Measurements from ENCODE around the gene NLRP14.

NLRP14 gene

DNA sequence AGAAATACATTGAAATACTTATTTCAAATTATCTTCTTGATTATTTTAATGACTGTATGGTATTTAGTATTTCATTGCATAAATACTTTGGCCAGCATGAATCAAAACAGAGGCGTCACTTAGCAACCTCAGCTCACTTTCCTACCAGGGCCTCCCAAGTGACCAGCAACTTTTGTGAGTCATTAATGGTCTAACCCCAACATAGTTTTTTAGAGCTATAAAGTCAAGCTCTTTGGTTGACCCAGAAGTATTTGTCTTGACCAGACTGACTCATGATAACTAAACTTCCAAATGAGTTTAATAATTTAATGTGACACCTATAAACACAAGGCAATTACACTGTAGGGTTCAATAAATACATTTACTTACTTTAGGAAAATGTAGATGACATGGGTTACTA lies 40.6 kb downstream of the NLRP14 start:
- no peak for DNase-seq

DNA sequence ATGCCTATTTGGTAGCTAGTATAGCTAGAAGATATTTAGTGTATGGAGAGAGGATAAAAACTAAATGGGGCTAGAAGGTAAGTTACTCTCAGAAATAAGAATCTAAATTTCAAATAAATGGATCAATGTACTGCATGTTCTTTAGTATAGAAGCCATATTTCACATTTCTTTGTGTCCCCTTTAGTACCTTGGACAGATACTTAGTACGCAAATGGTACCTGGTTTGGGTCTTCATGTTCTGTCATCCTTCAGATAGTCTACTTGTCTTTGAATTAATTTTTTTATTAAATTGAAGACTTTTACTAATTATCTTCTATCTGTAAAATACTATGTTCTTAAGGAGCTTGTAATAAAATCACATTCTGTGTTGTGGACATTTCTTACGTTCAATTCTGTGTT lies 42.3 kb downstream of the NLRP14 start:
- no peak for DNase-seq

DNA sequence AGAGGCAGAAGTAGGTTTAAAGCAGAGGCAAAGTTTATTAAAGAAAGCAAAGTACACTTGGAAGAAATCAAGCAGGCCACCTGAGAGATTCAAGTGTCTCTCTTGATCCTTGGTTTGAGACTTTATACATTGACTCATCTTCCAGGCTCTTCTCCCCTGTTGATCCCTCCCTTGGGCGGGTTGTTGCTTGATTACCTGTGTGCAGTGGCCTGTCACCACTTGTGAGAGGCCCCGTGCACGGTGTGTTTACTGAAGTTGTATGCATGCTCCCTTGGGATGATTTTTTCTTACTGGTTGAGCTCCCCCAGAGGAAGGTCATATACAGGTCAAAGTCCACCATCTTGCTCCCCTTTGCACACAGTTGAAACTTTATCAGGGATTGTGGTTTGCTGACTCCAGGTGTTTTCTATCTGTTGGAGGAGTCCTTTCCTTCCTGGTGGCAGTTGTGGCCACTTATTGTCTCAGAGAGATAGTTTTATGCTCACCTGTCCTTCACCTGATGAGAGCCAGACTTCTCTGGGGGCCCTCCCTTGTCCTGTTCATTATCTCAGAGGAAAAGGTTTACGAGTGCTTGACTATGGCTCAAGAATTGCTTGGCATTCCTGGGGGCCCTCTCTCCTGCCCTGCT lies 52.2 kb downstream of the NLRP14 start:
- DNase-seq = no peak

DNA sequence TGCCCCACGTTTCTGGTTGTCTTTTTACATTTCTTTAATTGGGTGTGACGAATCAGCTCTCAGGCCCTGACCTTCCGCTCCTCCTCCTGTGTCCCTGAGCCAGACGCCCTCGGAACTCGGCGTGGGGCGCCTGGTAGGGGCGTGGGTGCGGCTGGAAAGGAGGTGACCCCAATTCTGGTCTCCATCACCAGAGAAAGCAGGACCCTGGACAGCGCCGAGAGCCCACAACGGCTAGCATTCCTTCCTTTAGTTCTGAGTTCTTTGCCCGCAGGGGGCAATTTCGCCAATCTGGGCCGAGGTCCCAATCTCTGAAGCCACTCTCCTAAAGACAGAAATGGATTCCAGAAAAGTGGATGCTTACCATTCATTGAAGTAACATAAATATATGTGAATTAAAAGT lies 56.8 kb downstream of the NLRP14 start:
- DNase-seq = no peak

DNA sequence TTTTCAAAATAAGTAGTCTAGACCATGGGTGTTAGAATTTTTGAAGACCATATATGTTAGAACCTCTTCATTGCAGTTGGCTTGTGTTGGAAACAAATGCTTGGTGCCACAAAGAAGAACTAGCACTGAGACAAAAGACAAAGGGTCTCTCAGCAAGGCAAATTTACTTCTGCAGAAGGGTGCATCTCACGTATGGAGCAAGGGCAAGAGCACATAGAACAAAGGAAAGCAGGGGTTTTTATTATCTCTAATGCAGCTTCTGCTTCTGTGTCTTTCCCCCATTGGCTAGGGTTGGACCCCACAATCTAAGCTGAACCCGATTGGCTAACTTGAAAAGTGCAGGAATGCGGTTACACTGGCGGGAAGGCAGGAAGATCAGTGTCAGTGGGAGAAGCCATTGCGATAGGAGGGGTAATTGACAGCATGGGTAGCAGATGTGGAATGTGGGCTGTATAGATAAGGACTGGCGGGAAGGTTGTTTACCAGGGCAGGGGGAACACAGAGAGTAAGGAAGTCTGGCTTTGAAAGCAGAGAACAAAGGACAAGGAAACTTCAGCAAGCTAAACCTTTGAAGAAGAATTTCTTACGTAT lies 59.4 kb downstream of the NLRP14 start:
- no peak for DNase-seq

DNA sequence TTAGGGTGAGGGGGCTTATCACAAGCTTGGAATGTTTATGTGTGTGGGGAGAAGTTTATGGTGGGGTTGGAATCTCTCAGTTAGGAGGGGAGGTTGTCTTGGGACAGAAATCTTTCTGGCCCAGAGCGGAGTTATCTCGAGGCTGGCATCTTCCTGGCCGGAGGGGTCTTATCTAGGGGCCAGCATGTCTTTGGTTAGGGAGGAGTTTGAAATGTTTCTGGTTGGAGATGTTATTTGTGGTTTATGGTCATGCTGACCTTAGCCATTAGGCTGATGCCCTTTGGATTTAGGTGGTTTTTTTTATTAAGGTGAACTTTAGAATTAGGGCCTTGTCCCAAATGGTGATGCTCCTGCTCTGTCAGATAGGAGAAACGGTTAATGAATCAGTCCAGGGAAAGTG lies 60.6 kb downstream of the NLRP14 start:
- DNase-seq = no peak

DNA sequence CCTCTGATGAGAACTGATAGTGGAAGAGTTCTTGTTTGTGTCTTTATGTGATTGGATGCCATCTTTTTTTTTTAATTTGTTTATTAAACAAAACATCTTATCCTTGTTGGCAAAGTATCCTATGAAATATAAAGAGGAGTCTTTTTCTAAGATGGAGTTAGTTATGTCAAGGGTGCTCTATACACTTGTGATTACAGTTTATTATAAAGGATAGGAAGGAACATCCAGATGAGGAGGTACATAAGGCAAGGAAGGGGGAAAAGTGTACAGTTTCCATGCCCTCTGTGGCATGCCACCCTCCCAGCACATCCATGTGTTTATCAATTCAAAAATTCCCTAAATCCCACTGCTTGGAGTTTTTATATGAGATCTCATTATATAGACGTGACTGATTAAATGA lies 61.2 kb downstream of the NLRP14 start:
- DNase-seq = no peak

DNA sequence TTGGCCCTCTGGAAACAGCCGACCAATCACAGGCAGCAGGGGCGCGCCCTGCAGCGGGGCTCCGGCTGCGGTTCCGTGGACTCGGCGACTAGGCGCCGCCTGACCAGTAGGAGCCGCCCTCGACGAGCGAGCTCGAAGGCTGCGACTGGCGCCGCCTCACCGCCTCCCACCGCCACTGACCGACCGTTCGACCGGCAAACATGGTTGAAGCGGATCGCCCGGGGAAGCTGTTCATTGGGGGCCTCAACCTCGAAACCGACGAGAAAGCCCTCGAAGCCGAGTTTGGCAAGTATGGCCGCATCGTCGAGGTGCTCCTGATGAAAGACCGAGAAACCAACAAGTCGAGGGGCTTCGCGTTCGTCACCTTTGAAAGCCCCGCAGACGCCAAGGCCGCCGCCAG lies 68.6 kb downstream of the NLRP14 start, which contains the start of gene RBMXL2:
Gene RBMXL2 (plus strand): TSS at position 78 of the 400 bp plus-strand sequence. CDS start 123 bp downstream, at position 201.
- DNase-seq = no peak

DNA sequence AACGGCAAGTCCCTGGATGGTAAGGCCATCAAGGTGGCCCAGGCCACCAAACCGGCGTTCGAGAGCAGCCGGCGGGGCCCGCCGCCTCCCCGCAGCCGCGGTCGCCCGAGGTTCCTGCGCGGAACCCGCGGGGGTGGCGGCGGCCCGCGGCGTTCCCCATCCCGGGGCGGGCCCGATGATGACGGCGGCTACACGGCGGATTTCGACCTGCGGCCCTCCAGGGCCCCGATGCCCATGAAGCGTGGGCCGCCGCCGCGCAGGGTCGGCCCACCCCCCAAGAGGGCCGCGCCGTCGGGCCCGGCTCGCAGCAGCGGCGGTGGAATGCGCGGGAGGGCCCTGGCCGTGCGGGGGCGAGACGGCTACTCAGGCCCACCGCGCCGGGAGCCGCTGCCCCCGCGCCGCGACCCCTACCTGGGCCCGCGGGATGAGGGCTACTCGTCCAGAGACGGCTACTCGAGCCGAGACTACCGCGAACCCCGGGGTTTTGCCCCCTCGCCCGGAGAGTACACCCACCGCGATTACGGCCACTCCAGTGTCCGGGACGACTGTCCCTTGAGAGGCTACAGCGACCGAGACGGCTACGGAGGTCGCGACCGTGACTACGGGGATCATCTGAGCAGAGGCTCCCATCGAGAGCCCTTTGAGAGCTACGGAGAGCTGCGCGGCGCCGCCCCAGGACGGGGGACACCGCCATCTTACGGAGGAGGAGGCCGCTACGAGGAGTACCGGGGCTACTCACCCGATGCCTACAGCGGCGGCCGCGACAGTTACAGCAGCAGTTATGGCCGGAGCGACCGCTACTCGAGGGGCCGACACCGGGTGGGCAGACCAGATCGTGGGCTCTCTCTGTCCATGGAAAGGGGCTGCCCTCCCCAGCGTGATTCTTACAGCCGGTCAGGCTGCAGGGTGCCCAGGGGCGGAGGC lies 69.3 kb downstream of the NLRP14 start:
- no peak for DNase-seq

DNA sequence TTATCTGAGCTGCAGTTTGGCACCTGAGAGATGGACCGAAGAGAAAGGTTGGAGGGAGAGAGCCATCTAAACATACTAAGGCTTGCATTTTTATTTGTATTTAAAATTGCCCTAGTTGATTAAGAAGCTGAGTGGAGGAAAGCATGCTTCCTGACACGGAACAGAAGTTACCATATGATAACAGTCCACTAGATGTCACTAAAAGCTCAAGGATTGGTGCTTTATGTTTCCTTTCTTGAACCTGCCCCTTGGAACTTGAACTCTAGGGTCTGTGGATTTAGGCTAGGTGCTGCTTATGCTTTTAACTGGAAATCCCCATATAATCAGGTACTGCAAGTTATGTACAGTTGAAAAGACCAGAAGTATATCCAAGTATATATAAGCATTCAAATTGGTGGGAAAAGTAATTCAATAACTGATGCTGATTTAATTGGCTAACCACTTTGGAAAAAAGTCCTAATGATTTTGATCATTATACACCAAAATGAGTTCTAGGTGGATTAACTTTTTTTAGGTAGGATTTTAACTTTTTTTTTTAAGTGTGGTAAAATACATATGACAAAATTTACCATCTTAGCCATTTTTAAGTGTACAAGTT lies 78.1 kb downstream of the NLRP14 start:
- DNase-seq = no peak

DNA sequence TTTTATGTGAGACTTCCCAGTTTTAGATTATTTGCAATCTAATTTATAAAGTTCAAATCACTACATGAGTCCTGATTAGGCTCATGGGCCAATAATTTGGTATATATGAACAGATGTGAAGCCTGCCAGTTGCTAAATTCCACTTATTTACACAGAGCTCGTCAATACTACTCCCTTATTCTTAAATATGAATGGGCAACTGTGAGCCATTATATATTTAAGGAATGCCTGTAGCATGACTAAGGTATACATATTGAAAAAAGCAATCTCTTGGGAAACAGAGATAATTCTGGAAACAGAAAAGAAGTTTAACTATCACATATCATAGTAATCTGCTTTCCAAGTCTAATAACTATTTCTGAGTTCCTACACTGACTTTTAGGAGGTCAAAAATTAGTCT lies 95.5 kb downstream of the NLRP14 start:
- no peak for DNase-seq

DNA sequence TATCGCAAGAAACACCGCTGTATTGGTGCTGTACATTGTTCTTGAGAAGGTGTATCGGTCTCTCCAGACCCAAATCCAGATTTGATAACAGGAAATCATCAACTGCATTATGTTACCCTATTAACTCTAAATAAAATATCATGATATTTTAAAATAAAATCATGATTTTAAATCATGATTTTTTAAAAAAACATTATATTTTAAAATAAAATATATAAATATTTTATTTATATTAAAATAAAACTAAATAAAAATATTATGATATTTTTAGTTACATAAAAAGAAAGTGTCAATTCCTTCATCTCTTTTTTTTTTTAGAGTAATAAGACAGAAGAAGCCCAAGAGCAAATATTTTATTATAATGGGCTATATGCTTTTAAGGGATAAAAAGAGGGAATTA lies 96.1 kb downstream of the NLRP14 start:
- DNase-seq = no peak
